Measurements from ENCODE around the gene CXCL12.

The CXCL12 gene

DNA sequence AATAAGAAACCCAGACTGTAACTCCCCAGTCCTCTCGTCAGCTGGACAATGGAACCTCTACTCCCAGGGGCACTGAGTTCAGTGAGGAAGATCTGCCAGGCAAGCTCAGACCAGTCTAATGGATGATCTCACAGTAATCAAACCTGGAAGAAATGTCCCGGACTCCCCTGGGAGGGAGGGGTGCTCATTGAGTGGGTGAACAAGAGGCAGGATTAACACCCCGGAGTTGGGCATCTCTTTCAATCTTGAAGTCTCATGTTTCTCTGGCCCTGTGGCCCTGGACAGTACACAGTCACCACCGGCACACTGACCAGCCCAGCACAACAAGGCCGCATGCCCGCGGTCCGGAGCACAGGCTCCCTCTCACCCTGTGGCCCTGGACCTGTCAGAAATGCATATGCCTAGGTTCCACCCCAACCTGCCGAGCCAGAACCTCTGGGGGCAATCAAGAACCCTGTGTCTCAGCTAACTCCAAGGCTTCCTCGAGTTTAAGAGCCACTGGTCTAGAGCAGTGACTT is 27.8 kb downstream of the CXCL12 start:
- DNase-seq (ENCODE audit: low read depth in 2 of 2), result no peak
- TF ChIP-seq, protein P1, sequence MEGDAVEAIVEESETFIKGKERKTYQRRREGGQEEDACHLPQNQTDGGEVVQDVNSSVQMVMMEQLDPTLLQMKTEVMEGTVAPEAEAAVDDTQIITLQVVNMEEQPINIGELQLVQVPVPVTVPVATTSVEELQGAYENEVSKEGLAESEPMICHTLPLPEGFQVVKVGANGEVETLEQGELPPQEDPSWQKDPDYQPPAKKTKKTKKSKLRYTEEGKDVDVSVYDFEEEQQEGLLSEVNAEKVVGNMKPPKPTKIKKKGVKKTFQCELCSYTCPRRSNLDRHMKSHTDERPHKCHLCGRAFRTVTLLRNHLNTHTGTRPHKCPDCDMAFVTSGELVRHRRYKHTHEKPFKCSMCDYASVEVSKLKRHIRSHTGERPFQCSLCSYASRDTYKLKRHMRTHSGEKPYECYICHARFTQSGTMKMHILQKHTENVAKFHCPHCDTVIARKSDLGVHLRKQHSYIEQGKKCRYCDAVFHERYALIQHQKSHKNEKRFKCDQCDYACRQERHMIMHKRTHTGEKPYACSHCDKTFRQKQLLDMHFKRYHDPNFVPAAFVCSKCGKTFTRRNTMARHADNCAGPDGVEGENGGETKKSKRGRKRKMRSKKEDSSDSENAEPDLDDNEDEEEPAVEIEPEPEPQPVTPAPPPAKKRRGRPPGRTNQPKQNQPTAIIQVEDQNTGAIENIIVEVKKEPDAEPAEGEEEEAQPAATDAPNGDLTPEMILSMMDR (IDR thresholded peaks at IDR 0.05; ENCODE audit: low read depth, low read length), result no peak
- H3K4me3 ChIP-seq (replicated peaks in 1 of 2; ENCODE audit: low read depth in 2 of 2, low read length in 2 of 2), result no peak overlapping the region

DNA sequence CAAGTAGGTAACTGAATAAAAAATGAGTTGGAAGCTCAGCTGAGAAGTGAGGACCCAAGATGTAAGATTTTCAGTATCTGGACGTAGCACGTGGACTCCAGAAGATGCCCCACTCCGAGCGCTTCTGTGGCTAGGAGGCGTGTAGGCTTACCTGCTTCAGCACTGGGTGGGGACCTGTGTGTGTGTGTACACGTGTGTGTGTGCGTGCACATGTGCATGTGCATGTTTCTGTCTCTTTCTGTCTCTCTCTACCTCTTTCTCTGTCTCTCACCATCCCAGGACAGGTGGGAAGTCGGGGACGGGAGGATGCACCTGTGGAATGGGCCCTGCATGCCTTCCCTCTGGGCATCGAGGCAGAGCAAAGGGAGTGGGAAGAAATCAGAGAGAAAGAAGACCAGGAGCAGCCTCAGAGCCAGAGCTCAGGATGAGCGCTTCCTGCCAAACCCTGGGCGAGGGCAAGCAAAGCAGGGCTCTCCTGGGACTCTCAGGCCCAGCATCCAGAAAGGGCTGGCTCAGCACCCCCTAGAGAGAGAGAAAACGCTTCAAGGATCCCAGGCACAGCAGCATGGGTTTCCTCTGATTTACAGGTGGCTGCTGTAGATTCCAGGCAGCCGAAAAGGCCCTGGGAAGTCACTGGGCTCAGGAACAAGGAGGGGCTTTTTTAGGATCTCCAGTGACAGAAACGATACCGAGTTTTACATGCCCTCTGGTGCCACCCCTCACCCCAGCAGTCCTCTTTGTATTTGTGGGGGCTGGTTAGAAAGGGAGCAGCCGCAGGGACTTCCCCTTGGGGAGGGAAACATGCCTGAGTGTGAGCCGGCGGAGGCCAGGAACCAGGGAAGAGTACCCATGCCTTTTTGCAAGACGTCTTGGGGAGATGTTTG is 28.5 kb downstream of the CXCL12 start:
- TF ChIP-seq, protein P1 (IDR thresholded peaks at IDR 0.05; ENCODE audit: low read depth, low read length), result no peak
- no peak overlapping the region for H3K4me3 ChIP-seq (replicated peaks in 1 of 2; ENCODE audit: low read depth in 2 of 2, low read length in 2 of 2)
- DNase-seq (ENCODE audit: low read depth in 2 of 2), result no peak

DNA sequence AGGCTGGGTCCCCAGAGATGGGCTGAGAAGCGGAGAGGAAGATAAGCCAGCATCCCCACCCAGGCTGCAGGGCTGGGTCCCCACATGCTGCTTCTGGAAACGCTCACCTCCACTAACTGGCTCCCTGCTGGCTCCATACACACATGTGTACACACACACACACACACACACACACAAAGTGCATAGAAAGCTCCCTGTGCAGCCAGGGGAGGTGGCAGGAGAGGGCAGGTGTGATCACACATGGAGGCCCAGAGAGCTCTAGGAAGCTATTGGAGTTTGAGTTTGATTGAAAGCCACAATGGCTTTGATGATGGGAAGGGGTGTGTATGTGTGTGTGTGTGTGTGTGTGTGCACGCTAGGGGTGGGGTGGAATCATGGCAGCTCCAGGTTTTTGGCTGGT is 29.3 kb downstream of the CXCL12 start:
- TF ChIP-seq, protein P1 (IDR thresholded peaks at IDR 0.05; ENCODE audit: low read depth, low read length), result no peak
- DNase-seq (ENCODE audit: low read depth in 2 of 2), result no peak
- no peak overlapping the region for H3K4me3 ChIP-seq (replicated peaks in 1 of 2; ENCODE audit: low read depth in 2 of 2, low read length in 2 of 2)

DNA sequence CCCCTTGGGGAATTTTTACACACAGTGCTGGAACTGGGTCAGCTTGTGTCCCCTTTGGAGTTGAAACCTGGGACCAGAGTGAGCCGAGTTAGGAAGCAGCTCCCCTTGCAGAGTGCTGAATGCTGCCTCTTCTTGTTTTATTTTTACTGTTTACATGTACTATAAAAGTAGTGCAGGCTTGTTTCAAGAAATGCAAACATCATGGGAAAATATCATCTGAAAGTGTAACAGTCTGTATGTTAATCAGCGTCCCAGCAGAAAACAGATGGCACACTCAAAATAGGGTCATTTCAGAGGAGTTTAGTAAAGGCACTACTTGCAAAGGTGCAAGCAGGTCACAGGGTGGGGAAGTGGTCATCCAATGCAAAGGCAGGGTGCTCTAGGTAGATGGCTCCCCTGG is 30.1 kb downstream of the CXCL12 start:
- DNase-seq (ENCODE audit: low read depth in 2 of 2), result no peak
- TF ChIP-seq, protein P1 (IDR thresholded peaks at IDR 0.05; ENCODE audit: low read depth, low read length), result no peak
- H3K4me3 ChIP-seq (replicated peaks in 1 of 2; ENCODE audit: low read depth in 2 of 2, low read length in 2 of 2), result no peak overlapping the region

DNA sequence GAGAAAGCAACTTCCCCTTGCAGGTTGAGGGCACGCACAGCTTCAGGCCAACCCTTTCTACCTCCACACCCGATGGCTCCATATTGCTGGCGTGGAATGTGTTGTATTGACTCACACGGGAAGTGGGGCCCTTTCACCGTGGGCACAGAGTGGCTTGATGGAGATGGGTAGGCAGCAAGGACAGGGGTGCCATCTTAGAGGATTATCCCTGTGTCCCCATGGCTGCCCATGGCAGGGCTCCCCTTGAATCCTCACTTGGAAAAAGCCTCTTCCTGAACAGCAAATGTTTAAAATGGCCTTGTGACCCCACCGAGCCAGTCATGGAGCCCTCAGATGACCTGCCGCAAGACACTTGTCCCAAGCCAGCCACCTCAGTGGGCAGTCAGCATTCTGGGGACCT is 31.2 kb downstream of the CXCL12 start:
- DNase-seq (ENCODE audit: low read depth in 2 of 2), result no peak
- H3K4me3 ChIP-seq (replicated peaks in 1 of 2; ENCODE audit: low read depth in 2 of 2, low read length in 2 of 2), result no peak overlapping the region
- TF ChIP-seq, protein P1 (IDR thresholded peaks at IDR 0.05; ENCODE audit: low read depth, low read length), result no peak

- TF ChIP-seq, protein P1 (IDR thresholded peaks at IDR 0.05; ENCODE audit: low read depth, low read length), result no peak
- no peak overlapping the region for H3K4me3 ChIP-seq (replicated peaks in 1 of 2; ENCODE audit: low read depth in 2 of 2, low read length in 2 of 2)
- DNase-seq (ENCODE audit: low read depth in 2 of 2), result no peak
Observed at GRCh38 chr10:44353128-44353390, 31.8 kb downstream of the CXCL12 start.
